Measurements from ENCODE around the gene COL20A1. TPM values are rescaled to one million over a fixed set of nuclear protein-coding genes. Genes with fewer than 3 reads are reported as not detected.

The COL20A1 gene
- total RNA-seq, 1 experiment from 2014 or later = 0.23 TPM

DNA sequence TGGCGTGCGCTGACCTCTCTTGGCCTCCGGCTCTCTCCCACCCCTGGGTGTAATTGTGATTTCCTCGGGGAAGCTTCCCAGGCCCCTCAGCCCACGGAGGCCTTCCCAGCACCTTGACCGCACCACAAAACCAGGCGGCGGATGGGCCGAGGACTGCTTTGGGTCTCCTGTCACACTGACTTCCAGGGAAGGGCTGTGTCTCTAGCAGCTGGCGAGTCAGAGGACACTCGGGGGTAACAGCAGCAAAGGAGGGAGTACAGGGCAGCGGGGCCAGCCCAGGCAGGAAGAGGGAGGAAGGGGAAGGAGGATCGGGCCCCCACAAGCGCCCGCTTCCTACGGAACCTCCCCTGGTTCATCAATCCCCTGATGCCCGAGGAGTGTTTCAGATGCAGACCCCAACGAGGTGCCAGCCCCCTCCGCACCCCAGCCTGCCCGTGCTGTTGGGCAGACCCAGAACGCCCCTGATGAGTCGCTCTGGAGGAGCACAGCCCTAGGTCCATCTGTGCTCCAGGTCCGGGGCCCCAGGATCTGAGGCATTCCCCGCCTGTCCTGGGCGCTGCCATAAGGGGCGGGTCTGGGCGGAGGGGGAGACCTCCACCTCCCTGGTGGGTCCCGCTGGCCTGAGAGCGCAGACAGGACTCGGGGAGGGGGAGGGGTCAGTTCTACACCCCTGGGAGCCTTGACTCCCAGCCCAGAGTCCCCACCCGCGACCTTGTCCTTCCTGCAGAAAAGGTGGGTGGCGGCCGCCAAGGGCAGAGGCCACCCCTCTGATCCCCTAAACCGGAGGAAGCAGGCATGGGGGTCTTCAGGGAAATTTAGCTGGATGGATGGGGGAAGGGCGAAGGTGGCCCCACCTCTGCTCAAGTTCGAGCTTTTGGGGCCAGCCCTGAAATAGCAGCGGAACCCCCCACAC lies 67.2 kb downstream of the COL20A1 start:
- no peaks in the 10 kb centered on the region for H3K9me3 ChIP-seq (ENCODE audit: control insufficient read depth, insufficient read depth, low read depth, low read length)
- peak overlapping the region in 1 of 2 experiments; percentile 25; a peak in 1 of 4 replicates for H3K4me3 ChIP-seq (ENCODE audit: low read depth in 2 of 2, low read length in 2 of 2)
- DNase-seq (ENCODE audit: low read depth, low spot score) = no peak
- in situ Hi-C loops (cut with HindIII; ENCODE audit: low pct_unique_long_range_greater_than_20kb, low sequenced_read_pairs) = no loop called here
- H3K27ac ChIP-seq (ENCODE audit: low read length) = no peak overlapping the region
- no TSS peak for BruUV-seq (replicated peaks)
- H3K27me3 ChIP-seq (ENCODE audit: control insufficient read depth, insufficient read depth, low read length) = no peaks in the 10 kb centered on the region
- TF ChIP-seq POLR2AphosphoS5 (IDR thresholded peaks at IDR 0.05; ENCODE audit: low read depth, low read length) (no peak), TCF7L2 (IDR thresholded peaks at IDR 0.05; ENCODE audit: low read depth, low read length) (no peak), SIN3A (IDR thresholded peaks at IDR 0.05; ENCODE audit: borderline replicate concordance, insufficient read depth, low read depth, low read length) (no peak)
- TF ChIP-seq, protein P1, sequence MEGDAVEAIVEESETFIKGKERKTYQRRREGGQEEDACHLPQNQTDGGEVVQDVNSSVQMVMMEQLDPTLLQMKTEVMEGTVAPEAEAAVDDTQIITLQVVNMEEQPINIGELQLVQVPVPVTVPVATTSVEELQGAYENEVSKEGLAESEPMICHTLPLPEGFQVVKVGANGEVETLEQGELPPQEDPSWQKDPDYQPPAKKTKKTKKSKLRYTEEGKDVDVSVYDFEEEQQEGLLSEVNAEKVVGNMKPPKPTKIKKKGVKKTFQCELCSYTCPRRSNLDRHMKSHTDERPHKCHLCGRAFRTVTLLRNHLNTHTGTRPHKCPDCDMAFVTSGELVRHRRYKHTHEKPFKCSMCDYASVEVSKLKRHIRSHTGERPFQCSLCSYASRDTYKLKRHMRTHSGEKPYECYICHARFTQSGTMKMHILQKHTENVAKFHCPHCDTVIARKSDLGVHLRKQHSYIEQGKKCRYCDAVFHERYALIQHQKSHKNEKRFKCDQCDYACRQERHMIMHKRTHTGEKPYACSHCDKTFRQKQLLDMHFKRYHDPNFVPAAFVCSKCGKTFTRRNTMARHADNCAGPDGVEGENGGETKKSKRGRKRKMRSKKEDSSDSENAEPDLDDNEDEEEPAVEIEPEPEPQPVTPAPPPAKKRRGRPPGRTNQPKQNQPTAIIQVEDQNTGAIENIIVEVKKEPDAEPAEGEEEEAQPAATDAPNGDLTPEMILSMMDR (IDR thresholded peaks at IDR 0.05) = no peak
- TF ChIP-seq, protein P2, sequence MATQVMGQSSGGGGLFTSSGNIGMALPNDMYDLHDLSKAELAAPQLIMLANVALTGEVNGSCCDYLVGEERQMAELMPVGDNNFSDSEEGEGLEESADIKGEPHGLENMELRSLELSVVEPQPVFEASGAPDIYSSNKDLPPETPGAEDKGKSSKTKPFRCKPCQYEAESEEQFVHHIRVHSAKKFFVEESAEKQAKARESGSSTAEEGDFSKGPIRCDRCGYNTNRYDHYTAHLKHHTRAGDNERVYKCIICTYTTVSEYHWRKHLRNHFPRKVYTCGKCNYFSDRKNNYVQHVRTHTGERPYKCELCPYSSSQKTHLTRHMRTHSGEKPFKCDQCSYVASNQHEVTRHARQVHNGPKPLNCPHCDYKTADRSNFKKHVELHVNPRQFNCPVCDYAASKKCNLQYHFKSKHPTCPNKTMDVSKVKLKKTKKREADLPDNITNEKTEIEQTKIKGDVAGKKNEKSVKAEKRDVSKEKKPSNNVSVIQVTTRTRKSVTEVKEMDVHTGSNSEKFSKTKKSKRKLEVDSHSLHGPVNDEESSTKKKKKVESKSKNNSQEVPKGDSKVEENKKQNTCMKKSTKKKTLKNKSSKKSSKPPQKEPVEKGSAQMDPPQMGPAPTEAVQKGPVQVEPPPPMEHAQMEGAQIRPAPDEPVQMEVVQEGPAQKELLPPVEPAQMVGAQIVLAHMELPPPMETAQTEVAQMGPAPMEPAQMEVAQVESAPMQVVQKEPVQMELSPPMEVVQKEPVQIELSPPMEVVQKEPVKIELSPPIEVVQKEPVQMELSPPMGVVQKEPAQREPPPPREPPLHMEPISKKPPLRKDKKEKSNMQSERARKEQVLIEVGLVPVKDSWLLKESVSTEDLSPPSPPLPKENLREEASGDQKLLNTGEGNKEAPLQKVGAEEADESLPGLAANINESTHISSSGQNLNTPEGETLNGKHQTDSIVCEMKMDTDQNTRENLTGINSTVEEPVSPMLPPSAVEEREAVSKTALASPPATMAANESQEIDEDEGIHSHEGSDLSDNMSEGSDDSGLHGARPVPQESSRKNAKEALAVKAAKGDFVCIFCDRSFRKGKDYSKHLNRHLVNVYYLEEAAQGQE (IDR thresholded peaks at IDR 0.05; ENCODE audit: insufficient read depth in 1 of 2, low read depth in 2 of 2, low read length in 1 of 2) = no peak
- ChIA-PET POLR2A (interaction anchor here (0.6 kb wide), 1 partner anchor 217 kb away, joined by 4 read pairs; no protein-coding TSS in a partner anchor), CTCF (no interaction called here)
- no peaks in the 10 kb centered on the region for H3K36me3 ChIP-seq (ENCODE audit: control insufficient read depth, insufficient read depth, low read length)
- intact Hi-C loops (cut with micrococcal nuclease; ENCODE audit: unreplicated experiment) = no loop called here
- ATAC-seq = no peak
- peaks cover 6% of the 10 kb centered on the region for H3K4me1 ChIP-seq (ENCODE audit: control insufficient read depth, insufficient read depth, low read length)

DNA sequence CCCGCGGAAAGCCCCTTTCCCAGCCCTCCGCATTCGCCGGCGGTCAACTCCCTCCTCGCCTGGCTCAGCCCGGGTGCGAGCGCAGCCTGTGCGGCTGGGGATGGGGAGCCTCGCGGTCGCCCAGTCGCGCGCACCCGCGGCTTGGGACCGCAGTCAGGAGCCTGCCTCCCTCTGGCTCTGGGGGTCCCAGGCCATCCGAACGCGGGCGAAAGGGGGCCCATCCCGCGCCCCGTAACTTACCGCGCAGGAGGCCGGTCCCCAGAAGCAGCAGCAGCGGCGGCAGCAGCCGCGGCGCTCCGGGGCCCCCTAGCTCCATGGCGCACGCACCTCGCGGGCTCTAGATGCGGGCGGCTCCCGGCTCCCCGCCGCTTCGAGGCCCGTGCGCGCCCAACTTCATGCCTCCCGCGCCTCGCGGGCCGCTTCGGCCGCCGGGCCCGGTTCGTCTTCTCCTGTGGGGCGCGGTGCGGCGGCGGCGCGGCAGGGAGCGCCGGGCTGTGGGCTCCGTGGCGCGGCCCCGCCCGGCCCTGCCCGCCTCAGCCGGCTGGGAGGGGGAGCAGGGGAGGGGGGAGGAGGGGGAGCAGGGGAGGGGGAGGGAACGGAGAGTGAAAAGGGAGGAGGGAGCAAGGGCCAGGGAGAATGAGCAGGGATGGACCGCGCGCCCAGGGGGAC lies 68.0 kb downstream of the COL20A1 start, which contains the start of gene CHRNA4:
CHRNA4 (minus strand) TSS at position 500 of the 669 bp plus-strand sequence; CDS start at position 316, 184 bp downstream.
- Histone ChIP-seq H3K4me3 (ENCODE audit: low read depth in 2 of 2, low read length in 2 of 2) (peak within 1 kb of the TSS; percentile 11 to 25; a peak in 2 of 4 replicates), H3K36me3 (ENCODE audit: control insufficient read depth, insufficient read depth, low read length) (no peaks in the 10 kb centered on the region), H3K4me1 (ENCODE audit: control insufficient read depth, insufficient read depth, low read length) (peaks cover 6% of the 10 kb centered on the region), H3K27ac (ENCODE audit: low read length) (no peak within 1 kb of the TSS), H3K9me3 (ENCODE audit: control insufficient read depth, insufficient read depth, low read depth, low read length) (no peaks in the 10 kb centered on the region), H3K27me3 (ENCODE audit: control insufficient read depth, insufficient read depth, low read length) (no peaks in the 10 kb centered on the region)
- ChIA-PET POLR2A (interaction anchor here (0.6 kb wide), 1 partner anchor 218 kb away, joined by 4 read pairs; no protein-coding TSS in a partner anchor), CTCF (interaction anchor here (0.5 to 0.6 kb wide), 2 partner anchors 21 to 177 kb away, joined by 3 to 7 read pairs; no protein-coding TSS in a partner anchor)
- DNase-seq (ENCODE audit: low read depth, low spot score) (no peak), ATAC-seq (peak; percentile 14; the same call in 1 of the 2 replicates)
- intact Hi-C loops (cut with micrococcal nuclease; ENCODE audit: unreplicated experiment) (no loop called here), in situ Hi-C loops (cut with HindIII; ENCODE audit: low pct_unique_long_range_greater_than_20kb, low sequenced_read_pairs) (no loop called here)
- TF ChIP-seq SIN3A (IDR thresholded peaks at IDR 0.05; ENCODE audit: borderline replicate concordance, insufficient read depth, low read depth, low read length) = no peak
- BruUV-seq (replicated peaks) = no TSS peak
